Loucy (cell line): Measurements from ENCODE around the gene MYH9.

Experiments used
- EZH2phosphoT487 ChIP-seq: fragments of 200-600 bp; IDR thresholded peaks from 2 replicates; pipeline ENCODE4 v1.6.1; 2018; ENCODE audit warnings: antibody characterized with exemption, mild to moderate bottlenecking, moderate library complexity, borderline replicate concordance
- TF ChIP-seq, protein P1 (sequence below): fragments of 200-600 bp; sonication (generic); conservative IDR thresholded peaks from 2 replicates; pipeline ENCODE4 v1.5.1; 2014; ENCODE audit warnings: mild to moderate bottlenecking, antibody characterized with exemption, low read length

DNA sequence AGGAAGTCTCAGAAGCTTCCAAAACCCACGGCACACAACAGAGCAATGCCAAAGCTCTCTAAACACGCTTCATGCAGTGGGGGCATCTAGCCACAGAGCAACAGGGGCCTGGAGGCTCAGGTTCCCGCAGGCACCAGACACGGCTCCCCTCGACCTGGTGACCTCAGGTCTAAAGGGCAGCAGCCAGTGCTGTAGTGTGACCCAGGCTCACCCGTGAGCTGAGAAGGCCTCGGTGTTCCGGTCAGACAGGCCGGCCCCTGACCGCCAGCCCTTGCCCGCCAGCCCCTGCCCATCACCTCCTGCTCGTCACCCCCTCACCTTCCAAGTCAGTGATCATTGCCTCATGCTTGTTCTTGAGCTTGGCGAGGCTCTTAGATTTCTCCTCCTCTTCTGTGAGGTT is 89.2 kb downstream of the MYH9 start:
- TF ChIP-seq, protein P1, sequence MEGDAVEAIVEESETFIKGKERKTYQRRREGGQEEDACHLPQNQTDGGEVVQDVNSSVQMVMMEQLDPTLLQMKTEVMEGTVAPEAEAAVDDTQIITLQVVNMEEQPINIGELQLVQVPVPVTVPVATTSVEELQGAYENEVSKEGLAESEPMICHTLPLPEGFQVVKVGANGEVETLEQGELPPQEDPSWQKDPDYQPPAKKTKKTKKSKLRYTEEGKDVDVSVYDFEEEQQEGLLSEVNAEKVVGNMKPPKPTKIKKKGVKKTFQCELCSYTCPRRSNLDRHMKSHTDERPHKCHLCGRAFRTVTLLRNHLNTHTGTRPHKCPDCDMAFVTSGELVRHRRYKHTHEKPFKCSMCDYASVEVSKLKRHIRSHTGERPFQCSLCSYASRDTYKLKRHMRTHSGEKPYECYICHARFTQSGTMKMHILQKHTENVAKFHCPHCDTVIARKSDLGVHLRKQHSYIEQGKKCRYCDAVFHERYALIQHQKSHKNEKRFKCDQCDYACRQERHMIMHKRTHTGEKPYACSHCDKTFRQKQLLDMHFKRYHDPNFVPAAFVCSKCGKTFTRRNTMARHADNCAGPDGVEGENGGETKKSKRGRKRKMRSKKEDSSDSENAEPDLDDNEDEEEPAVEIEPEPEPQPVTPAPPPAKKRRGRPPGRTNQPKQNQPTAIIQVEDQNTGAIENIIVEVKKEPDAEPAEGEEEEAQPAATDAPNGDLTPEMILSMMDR: no peak
- no peak for TF ChIP-seq EZH2phosphoT487
